ENCODE data around the gene ISM1.

- TF ChIP-seq FOXM1 (IDR thresholded peaks at IDR 0.05; ENCODE audit: borderline replicate concordance, low read depth) (no peak), REST (IDR thresholded peaks at IDR 0.05; ENCODE audit: low read depth) (no peak), TAF1 (IDR thresholded peaks at IDR 0.05; ENCODE audit: low read depth) (no peak)
Observed at GRCh38 chr20:13337090-13337784, 116.2 kb downstream of the ISM1 start.
